Cardiac fibroblast (primary cell): Measurements from ENCODE around the gene PPM1L.
A peak's percentile ranks its signal among the peaks of the same experiment; 100 is the strongest.

Source experiments
- DNase-seq, 2 donors: peaks; one replicate each; pipeline versions ENCODE4 v3.0.0 to v3.0.0-alpha.2; 2010; ENCODE audit warnings: low read depth in 2 of 2
- H3K4me3 ChIP-seq, 2 donors: replicated peaks in 1 of 2; 1 replicate in 1 of 2; 2 replicates in 1 of 2; pipeline ENCODE4 v1.5.1; 2011; ENCODE audit warnings: low read depth in 2 of 2, low read length in 2 of 2, mild to moderate bottlenecking in 2 of 2, moderate library complexity in 1 of 2
- CTCF ChIP-seq: IDR thresholded peaks from one replicate; pipeline ENCODE4 v1.5.1; 2011; ENCODE audit warnings: low read depth, mild to moderate bottlenecking, low read length, inconsistent platforms

The PPM1L gene

GRCh38 chr3:160953686-160954085 is 197.7 kb downstream of the PPM1L start:
- H3K4me3 ChIP-seq = no peak overlapping the region
- TF ChIP-seq CTCF = no peak
- no peak for DNase-seq

DNA sequence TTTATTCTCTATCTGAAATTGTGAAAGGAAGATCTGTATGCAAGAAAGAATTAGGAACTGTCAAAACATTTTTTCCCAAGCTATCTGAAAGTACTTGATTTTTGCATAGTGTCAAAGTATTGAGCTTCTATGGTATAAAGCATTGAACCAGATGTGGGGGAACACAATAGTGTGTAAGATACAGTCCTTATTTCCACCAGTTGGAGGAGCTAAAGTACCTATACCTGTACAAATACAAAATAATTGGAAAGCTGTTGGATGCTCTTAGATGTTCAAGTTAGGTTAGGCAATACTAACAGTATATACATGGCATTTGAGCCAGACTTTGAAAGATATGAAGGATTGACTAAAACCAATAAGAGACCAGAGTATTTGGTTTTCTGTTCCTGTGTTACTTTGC is 200.8 kb downstream of the PPM1L start:
- no peak overlapping the region for H3K4me3 ChIP-seq
- peak; percentile 64 for TF ChIP-seq CTCF
- peak; percentile 49 to 68 for DNase-seq

- TF ChIP-seq CTCF = no peak
Measured at GRCh38 chr3:160960568-160960967, 204.5 kb downstream of the PPM1L start.

GRCh38 chr3:160963949-160964348 is 207.9 kb downstream of the PPM1L start:
- no peak overlapping the region for H3K4me3 ChIP-seq
- no peak for DNase-seq
- TF ChIP-seq CTCF = no peak

More at GRCh38 chr3:160960568-160960967, 204.5 kb downstream of the PPM1L start:
- H3K4me3 ChIP-seq = no peak overlapping the region
- DNase-seq = no peak

DNA sequence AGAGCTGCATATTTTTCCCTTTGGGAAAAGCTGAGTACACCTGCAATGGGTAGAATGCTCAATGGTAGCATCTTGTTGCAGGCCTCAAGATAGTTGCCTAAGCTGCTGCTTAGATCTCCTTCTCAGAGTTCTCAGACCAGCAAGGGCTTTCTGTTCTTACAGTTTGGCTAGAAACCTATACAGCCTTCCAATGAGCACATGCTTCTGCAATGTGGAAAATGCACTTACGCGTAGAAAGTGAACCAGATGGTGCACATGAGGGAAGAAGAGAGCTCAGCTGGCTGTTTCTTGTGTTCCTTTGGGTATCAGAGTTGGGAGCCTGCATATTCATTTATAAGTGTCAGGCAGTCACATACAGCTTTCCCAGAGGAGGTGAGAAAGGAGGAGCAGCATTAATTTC is 212.7 kb downstream of the PPM1L start:
- TF ChIP-seq CTCF = no peak
- no peak overlapping the region for H3K4me3 ChIP-seq
- peak in 1 of 2 donors; percentile 23 for DNase-seq

- H3K4me3 ChIP-seq = no peak overlapping the region
- no peak for DNase-seq
- TF ChIP-seq CTCF = no peak
Measured at GRCh38 chr3:160973067-160973809, 217.2 kb downstream of the PPM1L start.

DNA sequence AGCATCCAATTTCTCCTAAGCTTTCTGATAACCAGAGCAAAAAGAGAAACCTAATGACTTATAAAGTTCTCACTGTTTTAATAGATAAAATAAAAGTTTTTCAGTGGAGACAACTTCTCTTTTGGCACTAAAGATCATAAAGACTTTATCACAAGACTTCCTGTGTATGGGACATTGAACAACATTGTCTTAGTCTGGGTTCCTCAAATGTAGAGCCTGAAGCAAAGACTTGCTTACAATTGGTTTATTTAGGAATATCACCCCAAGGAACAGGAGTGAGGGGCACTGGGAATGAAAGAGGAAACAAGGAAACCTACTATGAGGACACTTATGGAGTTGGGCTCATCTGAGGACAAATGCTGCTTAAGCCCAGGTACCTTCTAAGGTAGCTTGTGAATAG is 221.7 kb downstream of the PPM1L start:
- TF ChIP-seq CTCF = no peak
- no peak overlapping the region for H3K4me3 ChIP-seq
- DNase-seq = no peak
